Naive thymus-derived CD8-positive, alpha-beta T cell (primary cell): ENCODE data around the gene MYOM1. TPM values are rescaled to one million over a fixed set of nuclear protein-coding genes. Genes with fewer than 3 reads are reported as not detected.
A peak's percentile ranks its signal among the peaks of the same experiment; 100 is the strongest.

Experiments
- ATAC-seq, 2 donors: fragments of 150-1000 bp; cut with Tn5 transposase in 1 of 2; sonication (Bioruptor Pico), chemical (Tn5 transposase) in 1 of 2; 1 replicate in 1 of 2; 2 replicates in 1 of 2; pipeline ENCODE4 v1.10.0; 2021; ENCODE audit warnings: mild to moderate bottlenecking in 2 of 2, moderate library complexity in 2 of 2
- POLR2A ChIA-PET: fragments of 350-600 bp; sonication (Branson Sonifier 250); formaldehyde crosslinking; loops from one replicate; lab custom pipeline; 2021; ENCODE audit warnings: antibody characterized with exemption; lab: Charles Lee
- DNase-seq, 10 donors: peaks; one replicate each; pipeline versions ENCODE4 v3.0.0 to v3.0.0-alpha.2; 2020 to 2022
- H3K27ac Mint-ChIP-seq, 10 donors: one replicate each; pipeline ENCODE4 v1.8.0; 2020 to 2022; ENCODE audit warnings: mild to moderate bottlenecking in 10 of 10, mixed read lengths in 10 of 10, moderate library complexity in 4 of 10, inconsistent platforms in 1 of 10
- H3K27me3 Mint-ChIP-seq, 5 donors: one replicate each; pipeline ENCODE4 v1.8.0; 2021 to 2022; ENCODE audit warnings: mixed read lengths in 5 of 5
- H3K36me3 Mint-ChIP-seq, 3 donors: one replicate each; pipeline ENCODE4 v1.8.0; 2020 to 2022; ENCODE audit warnings: mixed read lengths in 3 of 3, mild to moderate bottlenecking in 2 of 3, inconsistent platforms in 1 of 3
- H3K4me1 Mint-ChIP-seq, 4 donors: one replicate each; pipeline ENCODE4 v1.8.0; 2021 to 2022; ENCODE audit warnings: mixed read lengths in 4 of 4
- H3K4me3 Mint-ChIP-seq, 10 donors: one replicate each; pipeline ENCODE4 v1.8.0; 2020 to 2022; ENCODE audit warnings: mild to moderate bottlenecking in 10 of 10, mixed read lengths in 10 of 10, moderate library complexity in 6 of 10, inconsistent platforms in 1 of 10
- H3K9me3 Mint-ChIP-seq, 9 donors: one replicate each; pipeline ENCODE4 v1.8.0; 2020 to 2022; ENCODE audit warnings: mixed read lengths in 9 of 9, mild to moderate bottlenecking in 3 of 9, inconsistent platforms in 1 of 9, moderate library complexity in 1 of 9
- polyA plus RNA-seq, 3 donors: library from polyadenylated mRNA; unstranded; fragments of 300-500 nt; fragmentation: Illumina TruSeq; gene quantifications; one replicate each; pipeline ENCODE4 v1.2.3, GENCODE V29; 2021
- total RNA-seq, 8 experiments: library from RNA in 2 of 8; stranded (reverse) in 2 of 8; gene quantifications; one replicate each; pipeline ENCODE4 v1.2.3 and lab custom pipeline; 2021 to 2026

Gene MYOM1
- total and polyA plus RNA-seq, 5 experiments from 2014 or later, result 0.52 to 5.6 (median 1.5) TPM

- Mint-ChIP-seq H3K4me1 (peaks cover 31 to 68% (median 52%) of the 10 kb centered on the region in 4 donors), H3K27ac (peak overlapping the region; percentile 85 to 99 (median 97)), H3K36me3 (no peaks in the 10 kb centered on the region), H3K9me3 (no peaks in the 10 kb centered on the region), H3K27me3 (no peaks in the 10 kb centered on the region), H3K4me3 (peak overlapping the region; percentile 52 to 86 (median 79))
- POLR2A ChIA-PET, result interaction anchor here (0.7 to 5.9 kb wide), 17 partner anchors 9 to 459 kb away, joined by 3 to 44 read pairs (median 5); partner anchors contain the start of genes LPIN2 and MYL12A
- peak in 7 of 10 donors; percentile 13 to 74 (median 36) for DNase-seq
- peak; percentile 39 to 46 for ATAC-seq
Measured at GRCh38 chr18:3060667-3061580, 158.8 kb downstream of the MYOM1 start.

- Mint-ChIP-seq H3K27me3 (no peaks in the 10 kb centered on the region), H3K36me3 (no peaks in the 10 kb centered on the region), H3K9me3 (peaks cover 0 to 4% (median 0%) of the 10 kb centered on the region in 9 donors), H3K4me3 (peak overlapping the region in 4 of 10 donors; percentile 14 to 61 (median 50)), H3K27ac (peak overlapping the region; percentile 85 to 99 (median 95)), H3K4me1 (peaks cover 32 to 66% (median 52%) of the 10 kb centered on the region in 4 donors)
- DNase-seq, result peak in 3 of 10 donors; percentile 20 to 67 (median 47)
- ATAC-seq, result peak; percentile 16 to 64
- POLR2A ChIA-PET, result interaction anchor here (1.1 to 5.9 kb wide), 5 partner anchors 45 to 188 kb away, joined by 3 to 44 read pairs (median 30); partner anchors contain the start of genes LPIN2 and MYL12A
Measured at GRCh38 chr18:3059272-3059671, 160.5 kb downstream of the MYOM1 start.

GRCh38 chr18:3058328-3059191 is 161.2 kb downstream of the MYOM1 start:
- peaks cover 0 to under 1% (median 0%) of the 10 kb centered on the region in 3 donors for H3K36me3 Mint-ChIP-seq
- no peaks in the 10 kb centered on the region for H3K27me3 Mint-ChIP-seq
- H3K4me3 Mint-ChIP-seq, result peak overlapping the region in 9 of 10 donors; percentile 0 to 61 (median 20)
- peaks cover 0 to 11% (median 0%) of the 10 kb centered on the region in 9 donors for H3K9me3 Mint-ChIP-seq
- POLR2A ChIA-PET, result interaction anchor here (0.9 to 5.9 kb wide), 3 partner anchors 48 to 188 kb away, joined by 3 to 44 read pairs (median 10); partner anchors contain the start of gene MYL12A
- ATAC-seq (peak in 1 of 2 donors; percentile 42), DNase-seq (peak in 3 of 10 donors; percentile 16 to 34 (median 18))
- peaks cover 35 to 69% (median 52%) of the 10 kb centered on the region in 4 donors for H3K4me1 Mint-ChIP-seq
- H3K27ac Mint-ChIP-seq, result peak overlapping the region; percentile 85 to 99 (median 95)

- POLR2A ChIA-PET, result interaction anchor here (1.5 to 1.7 kb wide), 2 partner anchors 41 to 189 kb away, joined by 3 to 5 read pairs; no protein-coding TSS in a partner anchor
- H3K9me3 Mint-ChIP-seq, result peaks cover 0 to 19% (median 0%) of the 10 kb centered on the region in 9 donors
- H3K27me3 Mint-ChIP-seq, result no peaks in the 10 kb centered on the region
- peak overlapping the region; percentile 70 to 99 (median 95) for H3K27ac Mint-ChIP-seq
- no peak overlapping the region for H3K4me3 Mint-ChIP-seq
- H3K36me3 Mint-ChIP-seq, result peaks cover 0 to 5% (median 0%) of the 10 kb centered on the region in 3 donors
- peaks cover 33 to 60% (median 45%) of the 10 kb centered on the region in 4 donors for H3K4me1 Mint-ChIP-seq
- DNase-seq (no peak), ATAC-seq (no peak)
Measured at GRCh38 chr18:3057526-3057925, 162.2 kb downstream of the MYOM1 start.

- H3K4me3 Mint-ChIP-seq, result no peak overlapping the region
- no peak for DNase-seq
- no peak for ATAC-seq
- H3K4me1 Mint-ChIP-seq, result peaks cover 32 to 58% (median 41%) of the 10 kb centered on the region in 4 donors
- H3K27me3 Mint-ChIP-seq, result no peaks in the 10 kb centered on the region
- H3K36me3 Mint-ChIP-seq, result peaks cover 0 to 5% (median 0%) of the 10 kb centered on the region in 3 donors
- peaks cover 0 to 19% (median 0%) of the 10 kb centered on the region in 9 donors for H3K9me3 Mint-ChIP-seq
- POLR2A ChIA-PET, result interaction anchor here (1.5 to 1.7 kb wide), 2 partner anchors 39 to 190 kb away, joined by 3 to 5 read pairs; no protein-coding TSS in a partner anchor
- H3K27ac Mint-ChIP-seq, result peak overlapping the region in 8 of 10 donors; percentile 20 to 94 (median 46)
Measured at GRCh38 chr18:3056311-3056710, 163.5 kb downstream of the MYOM1 start.

- H3K27me3 Mint-ChIP-seq, result no peaks in the 10 kb centered on the region
Measured at GRCh38 chr18:3055816-3056215, 164.0 kb downstream of the MYOM1 start.

GRCh38 chr18:3055186-3055728 is 164.5 kb downstream of the MYOM1 start:
- Mint-ChIP-seq H3K36me3 (peaks cover 0 to 5% (median 0%) of the 10 kb centered on the region in 3 donors), H3K27ac (peak overlapping the region in 1 of 10 donors; percentile 37), H3K27me3 (no peaks in the 10 kb centered on the region), H3K4me3 (no peak overlapping the region), H3K9me3 (peaks cover 0 to 19% (median 0%) of the 10 kb centered on the region in 9 donors), H3K4me1 (peaks cover 22 to 47% (median 31%) of the 10 kb centered on the region in 4 donors)
- ATAC-seq (no peak), DNase-seq (no peak)
- POLR2A ChIA-PET, result interaction anchor here (0.5 to 0.7 kb wide), 3 partner anchors 23 to 393 kb away, joined by 3 to 7 read pairs (median 3); no protein-coding TSS in a partner anchor

More at GRCh38 chr18:3055816-3056215, 164.0 kb downstream of the MYOM1 start:
- POLR2A ChIA-PET, result interaction anchor here (0.5 to 0.7 kb wide), 3 partner anchors 23 to 392 kb away, joined by 3 to 7 read pairs (median 3); no protein-coding TSS in a partner anchor
- DNase-seq, result no peak
- H3K27ac Mint-ChIP-seq, result peak overlapping the region in 1 of 10 donors; percentile 41
- no peak for ATAC-seq
- peaks cover 27 to 53% (median 36%) of the 10 kb centered on the region in 4 donors for H3K4me1 Mint-ChIP-seq
- H3K9me3 Mint-ChIP-seq, result peaks cover 0 to 19% (median 0%) of the 10 kb centered on the region in 9 donors
- no peak overlapping the region for H3K4me3 Mint-ChIP-seq
- H3K36me3 Mint-ChIP-seq, result peaks cover 0 to 5% (median 0%) of the 10 kb centered on the region in 3 donors

- Mint-ChIP-seq H3K4me3 (no peak overlapping the region), H3K9me3 (peaks cover 0 to 19% (median 0%) of the 10 kb centered on the region in 9 donors), H3K4me1 (peaks cover 21 to 44% (median 29%) of the 10 kb centered on the region in 4 donors), H3K36me3 (peaks cover 0 to 5% (median 0%) of the 10 kb centered on the region in 3 donors), H3K27me3 (no peaks in the 10 kb centered on the region), H3K27ac (peak overlapping the region in 1 of 10 donors; percentile 37)
- POLR2A ChIA-PET, result no interaction called here
- no peak for DNase-seq
- no peak for ATAC-seq
Measured at GRCh38 chr18:3054780-3055179, 165.0 kb downstream of the MYOM1 start.

- H3K4me3 Mint-ChIP-seq, result no peak overlapping the region
- H3K27me3 Mint-ChIP-seq, result no peaks in the 10 kb centered on the region
- POLR2A ChIA-PET, result no interaction called here
- H3K4me1 Mint-ChIP-seq, result peaks cover 21 to 41% (median 26%) of the 10 kb centered on the region in 4 donors
- peak overlapping the region in 1 of 10 donors; percentile 78 for H3K27ac Mint-ChIP-seq
- peaks cover 0 to 19% (median 0%) of the 10 kb centered on the region in 9 donors for H3K9me3 Mint-ChIP-seq
- no peak for ATAC-seq
- DNase-seq, result no peak
- peaks cover 0 to 5% (median 0%) of the 10 kb centered on the region in 3 donors for H3K36me3 Mint-ChIP-seq
Measured at GRCh38 chr18:3054214-3054613, 165.6 kb downstream of the MYOM1 start.

GRCh38 chr18:3053081-3053480 is 166.7 kb downstream of the MYOM1 start:
- H3K4me3 Mint-ChIP-seq, result no peak overlapping the region
- peaks cover 0 to 19% (median 0%) of the 10 kb centered on the region in 9 donors for H3K9me3 Mint-ChIP-seq
- ATAC-seq, result no peak
- no peaks in the 10 kb centered on the region for H3K27me3 Mint-ChIP-seq
- POLR2A ChIA-PET, result interaction anchor here (0.7 kb wide), 1 partner anchor 43 kb away, joined by 4 read pairs; no protein-coding TSS in a partner anchor
- DNase-seq, result no peak
- H3K27ac Mint-ChIP-seq, result peak overlapping the region in 3 of 10 donors; percentile 8 to 48 (median 20)
- H3K36me3 Mint-ChIP-seq, result peaks cover 0 to 5% (median 0%) of the 10 kb centered on the region in 3 donors
- H3K4me1 Mint-ChIP-seq, result peaks cover 12 to 33% (median 17%) of the 10 kb centered on the region in 4 donors

- ATAC-seq, result peak; percentile 28 to 38
- H3K27ac Mint-ChIP-seq, result peak overlapping the region in 7 of 10 donors; percentile 19 to 78 (median 42)
Measured at GRCh38 chr18:3052411-3052758, 167.4 kb downstream of the MYOM1 start.

More at GRCh38 chr18:3052411-3052758, 167.4 kb downstream of the MYOM1 start:
- Mint-ChIP-seq H3K4me3 (peak overlapping the region in 2 of 10 donors; percentile 0 to 12), H3K9me3 (peaks cover 0 to 19% (median 0%) of the 10 kb centered on the region in 9 donors), H3K27me3 (no peaks in the 10 kb centered on the region), H3K36me3 (peaks cover 0 to 5% (median 0%) of the 10 kb centered on the region in 3 donors), H3K4me1 (peaks cover 14 to 29% (median 15%) of the 10 kb centered on the region in 4 donors)
- POLR2A ChIA-PET, result interaction anchor here (1.5 kb wide), 1 partner anchor 8 kb away, joined by 6 read pairs; no protein-coding TSS in a partner anchor
- no peak for DNase-seq
